Upper lobe of right lung (tissue), 1 donor: ENCODE measurements around the gene SLC19A1. TPM values are rescaled to one million over a fixed set of nuclear protein-coding genes. Genes with fewer than 3 reads are reported as not detected.
"Not testable (repeated sequence)": the region's sequence is repeated elsewhere in the genome, so short reads cannot be mapped to it uniquely, and the experiment has no call there.

Source experiments
- ATAC-seq: fragments of 200-7000 bp; cut with Tn5 transposase; one replicate; pipeline ENCODE4 v1.9.1; 2020; ENCODE audit warnings: mild to moderate bottlenecking, moderate library complexity
- DNase-seq: peaks from one replicate; pipeline ENCODE4 v3.0.0-alpha.2; 2020
- H3K27ac ChIP-seq: fragments of 200-600 bp; one replicate; pipeline ENCODE4 v1.8.0; 2022
- H3K27me3 ChIP-seq: fragments of 200-600 bp; one replicate; pipeline ENCODE4 v1.8.0; 2022; ENCODE audit warnings: mild to moderate bottlenecking
- H3K36me3 ChIP-seq: fragments of 200-600 bp; one replicate; pipeline ENCODE4 v1.8.0; 2022
- H3K4me1 ChIP-seq: fragments of 200-600 bp; one replicate; pipeline ENCODE4 v1.8.0; 2022
- H3K4me3 ChIP-seq: fragments of 200-600 bp; one replicate; pipeline ENCODE4 v1.8.0; 2022; ENCODE audit warnings: mild to moderate bottlenecking
- H3K9me3 ChIP-seq: fragments of 200-600 bp; one replicate; pipeline ENCODE4 v1.8.0; 2022
- intact Hi-C: fragments of 100-400 bp; cut with DNase I; formaldehyde crosslinking; loops from one replicate; pipeline ENCODE4 v1.11.0; 2022
- total RNA-seq: library from RNA; stranded (reverse); fragmentation: NEBNext Ultra II Directional; extraction: Animal tissue kit (Norgen Biotek cat#: 25700); gene quantifications from one replicate; pipeline ENCODE4 v1.2.1, GENCODE V29; 2021
- TF ChIP-seq, protein P1 (sequence below): fragments of 200-600 bp; IDR thresholded peaks from one replicate; pipeline ENCODE4 v1.8.0; 2022; ENCODE audit warnings: antibody characterized with exemption
- donor health status: DM: no; HTN: yes; CAD: no; lungs with severe emphysema.

SLC19A1 gene
- total RNA-seq, 1 donor from 2014 or later, result 39.3 TPM

DNA sequence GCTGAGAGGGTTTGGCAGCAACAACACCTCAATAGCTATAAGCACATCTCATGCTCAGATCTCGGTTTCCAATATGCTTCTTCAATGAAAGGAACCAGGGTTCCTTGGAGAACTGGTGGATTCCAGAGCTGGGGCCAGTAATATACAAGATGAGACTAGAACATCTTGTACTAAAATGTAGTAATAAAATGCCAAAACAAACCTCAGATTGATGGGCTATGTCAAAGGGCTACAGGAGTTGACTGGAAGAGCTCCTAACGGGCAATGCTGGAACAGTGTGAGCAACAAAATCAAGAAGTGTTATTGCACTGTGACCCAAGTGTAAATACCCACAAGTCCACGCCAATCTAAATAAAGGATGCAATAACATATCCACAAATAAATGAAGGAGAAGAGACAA is 26.1 kb upstream of the SLC19A1 start:
- ATAC-seq (no peak), DNase-seq (no peak)
- no peaks in the 10 kb centered on the region for H3K36me3 ChIP-seq
- H3K4me1 ChIP-seq, result no peaks in the 10 kb centered on the region
- H3K27me3 ChIP-seq, result peaks cover 8% of the 10 kb centered on the region
- no peak overlapping the region for H3K4me3 ChIP-seq
- no peak overlapping the region for H3K27ac ChIP-seq
- H3K9me3 ChIP-seq, result no peaks in the 10 kb centered on the region
- TF ChIP-seq, protein P1, sequence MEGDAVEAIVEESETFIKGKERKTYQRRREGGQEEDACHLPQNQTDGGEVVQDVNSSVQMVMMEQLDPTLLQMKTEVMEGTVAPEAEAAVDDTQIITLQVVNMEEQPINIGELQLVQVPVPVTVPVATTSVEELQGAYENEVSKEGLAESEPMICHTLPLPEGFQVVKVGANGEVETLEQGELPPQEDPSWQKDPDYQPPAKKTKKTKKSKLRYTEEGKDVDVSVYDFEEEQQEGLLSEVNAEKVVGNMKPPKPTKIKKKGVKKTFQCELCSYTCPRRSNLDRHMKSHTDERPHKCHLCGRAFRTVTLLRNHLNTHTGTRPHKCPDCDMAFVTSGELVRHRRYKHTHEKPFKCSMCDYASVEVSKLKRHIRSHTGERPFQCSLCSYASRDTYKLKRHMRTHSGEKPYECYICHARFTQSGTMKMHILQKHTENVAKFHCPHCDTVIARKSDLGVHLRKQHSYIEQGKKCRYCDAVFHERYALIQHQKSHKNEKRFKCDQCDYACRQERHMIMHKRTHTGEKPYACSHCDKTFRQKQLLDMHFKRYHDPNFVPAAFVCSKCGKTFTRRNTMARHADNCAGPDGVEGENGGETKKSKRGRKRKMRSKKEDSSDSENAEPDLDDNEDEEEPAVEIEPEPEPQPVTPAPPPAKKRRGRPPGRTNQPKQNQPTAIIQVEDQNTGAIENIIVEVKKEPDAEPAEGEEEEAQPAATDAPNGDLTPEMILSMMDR, result no peak
- intact Hi-C loops, result no loop called here

DNA sequence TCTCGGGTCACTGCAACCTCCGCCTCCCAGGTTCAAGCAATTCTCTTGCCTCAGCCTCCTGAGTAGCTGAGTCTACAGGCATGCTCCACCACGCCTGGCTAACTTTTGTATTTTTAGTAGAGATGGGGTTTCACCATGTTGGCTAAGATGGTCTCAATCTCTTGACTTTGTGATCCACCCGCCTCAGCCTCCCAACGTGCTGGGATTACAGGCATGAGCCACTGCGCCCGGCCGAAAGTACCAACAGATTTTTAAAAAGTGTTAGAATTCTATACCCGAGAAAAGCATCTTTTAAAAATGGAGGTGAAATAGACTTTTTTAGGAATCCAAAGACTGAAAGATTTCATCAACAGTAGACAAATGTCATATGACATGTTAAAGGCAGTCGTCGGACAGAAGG is 21.9 kb upstream of the SLC19A1 start:
- H3K27me3 ChIP-seq, DNase-seq, H3K36me3 ChIP-seq, H3K9me3 ChIP-seq, ATAC-seq, H3K4me3 ChIP-seq, H3K27ac ChIP-seq, intact Hi-C loops, H3K4me1 ChIP-seq: not testable (repeated sequence)

DNA sequence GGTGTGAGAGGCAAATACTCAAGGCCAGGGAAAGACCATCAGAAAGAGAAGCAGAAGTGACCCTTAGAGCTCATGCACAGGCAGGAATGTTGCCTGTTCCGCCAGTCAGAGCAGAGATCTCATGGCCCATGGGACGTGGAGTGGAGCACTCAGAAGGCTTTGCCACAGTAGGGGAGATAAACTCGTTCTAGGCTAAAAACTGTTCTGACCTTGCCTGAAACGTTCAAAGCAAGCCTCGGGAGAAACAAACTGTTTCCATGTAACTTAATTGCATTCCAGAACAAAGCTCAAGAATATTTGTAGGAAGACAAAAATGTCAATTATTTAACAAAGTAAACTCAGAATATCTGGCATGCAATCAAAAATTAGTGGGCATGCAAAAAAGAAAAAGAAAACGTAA is 20.7 kb upstream of the SLC19A1 start:
- DNase-seq (no peak), ATAC-seq (peak; percentile 76)
- no peaks in the 10 kb centered on the region for H3K9me3 ChIP-seq
- H3K4me1 ChIP-seq, result no peaks in the 10 kb centered on the region
- H3K27me3 ChIP-seq, result no peaks in the 10 kb centered on the region
- no peaks in the 10 kb centered on the region for H3K36me3 ChIP-seq
- intact Hi-C loops, result no loop called here
- TF ChIP-seq, protein P1, result no peak
- peak overlapping the region; percentile 36 for H3K27ac ChIP-seq
- peak overlapping the region; percentile 42 for H3K4me3 ChIP-seq

DNA sequence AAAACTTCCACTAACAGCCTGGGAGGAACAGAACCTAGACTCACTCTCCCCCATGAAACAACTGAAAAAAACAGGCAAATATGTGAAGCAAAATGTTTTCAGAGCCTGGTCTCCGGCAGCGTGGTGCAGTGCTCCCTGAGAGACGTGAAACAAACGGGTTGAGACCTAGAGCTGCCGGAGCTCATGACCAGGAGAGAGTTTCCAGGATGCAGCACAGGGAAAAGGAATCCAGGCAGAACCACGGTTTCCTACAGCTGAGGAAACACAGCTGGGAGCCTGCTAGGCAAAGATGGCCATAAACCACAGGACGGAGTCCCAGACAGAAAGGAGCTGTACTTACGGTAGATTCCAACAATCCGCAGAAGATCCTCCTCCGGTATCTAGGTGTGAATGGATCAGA is 20.2 kb upstream of the SLC19A1 start:
- H3K4me1 ChIP-seq, result no peaks in the 10 kb centered on the region
- H3K4me3 ChIP-seq, result peak overlapping the region; percentile 42
- no peaks in the 10 kb centered on the region for H3K9me3 ChIP-seq
- no peaks in the 10 kb centered on the region for H3K36me3 ChIP-seq
- DNase-seq (no peak), ATAC-seq (peak; percentile 27)
- intact Hi-C loops, result no loop called here
- TF ChIP-seq, protein P1, result no peak
- H3K27me3 ChIP-seq, result no peaks in the 10 kb centered on the region
- H3K27ac ChIP-seq, result peak overlapping the region; percentile 36

DNA sequence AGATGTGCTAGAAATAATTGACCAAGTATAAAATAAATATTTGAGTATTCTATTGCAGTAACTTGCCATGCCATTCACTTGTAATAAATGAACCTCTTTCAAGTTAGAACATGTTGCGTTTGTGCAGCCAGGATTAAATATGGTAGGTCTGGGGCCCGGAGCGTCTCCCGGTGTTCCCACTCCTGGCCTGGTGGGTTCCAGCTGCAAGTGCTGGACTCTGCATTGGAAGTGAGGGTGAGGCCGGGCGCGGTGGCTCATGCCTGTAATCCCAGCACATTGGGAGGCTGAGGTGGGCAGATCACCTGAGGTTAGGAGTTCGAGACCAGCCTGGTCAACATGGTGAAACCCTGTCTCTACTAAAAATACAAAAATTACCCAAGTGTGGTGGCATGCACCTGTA is 19.0 kb upstream of the SLC19A1 start:
- ATAC-seq, H3K27ac ChIP-seq, H3K36me3 ChIP-seq, intact Hi-C loops, H3K9me3 ChIP-seq, H3K27me3 ChIP-seq, H3K4me1 ChIP-seq: not testable (repeated sequence)
- peak; percentile 41 for DNase-seq
- peak overlapping the region; percentile 42 for H3K4me3 ChIP-seq

DNA sequence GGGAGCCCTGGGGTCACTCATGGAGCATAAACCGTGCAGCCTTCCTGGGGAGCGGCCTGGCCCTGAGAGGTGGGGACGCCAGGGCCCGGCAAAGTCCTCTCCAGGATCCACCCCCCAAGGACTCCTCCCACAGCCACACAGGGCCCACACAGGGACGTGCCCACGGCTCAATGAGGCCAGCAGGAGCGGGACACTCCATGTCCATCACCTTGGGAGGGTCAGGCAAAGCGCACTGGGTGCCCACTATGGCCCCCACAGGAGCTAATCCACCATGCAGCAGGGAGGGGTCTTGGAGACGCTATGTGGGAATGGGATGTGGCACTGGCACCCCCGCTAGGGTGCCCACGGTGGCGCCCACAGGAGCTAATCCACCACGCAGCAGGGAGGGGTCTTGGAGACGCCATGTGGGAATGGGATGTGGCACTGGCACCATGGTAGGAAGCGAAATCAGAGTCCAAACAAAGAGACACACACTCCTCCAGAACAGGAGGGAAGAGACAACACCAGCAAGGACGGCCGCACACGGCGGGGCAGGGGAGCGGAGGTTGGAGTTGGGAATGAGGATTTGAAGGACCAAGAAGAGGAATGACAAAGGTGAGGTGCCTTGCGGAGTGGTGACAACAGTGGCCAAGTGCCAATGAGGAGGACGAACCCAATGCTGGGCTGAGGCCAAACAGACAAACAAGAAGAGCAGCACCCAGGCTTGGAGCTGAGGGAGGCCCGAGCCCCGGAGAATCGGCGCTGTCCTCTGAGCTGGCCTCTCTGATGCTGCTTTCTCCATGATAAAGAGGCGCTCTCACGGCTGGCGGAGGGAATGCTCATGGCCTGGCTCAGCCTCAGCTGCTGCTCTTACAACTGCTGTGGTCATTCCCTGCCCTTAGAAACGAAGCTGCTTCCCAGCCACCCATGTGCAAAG is 18.1 kb upstream of the SLC19A1 start:
- Histone ChIP-seq H3K27me3 (no peaks in the 10 kb centered on the region), H3K4me3 (peak overlapping the region; percentile 42), H3K4me1 (no peaks in the 10 kb centered on the region), H3K9me3 (no peaks in the 10 kb centered on the region), H3K27ac (no peak overlapping the region), H3K36me3 (no peaks in the 10 kb centered on the region)
- peak; percentile 60 for DNase-seq
- intact Hi-C loops, result no loop called here
- no peak for ATAC-seq
- TF ChIP-seq, protein P1, result no peak
